GF-D8 (cell line): Measurements from ENCODE around the gene YIF1B.
A peak's percentile ranks its signal among the peaks of the same experiment; 100 is the strongest.
"Not testable (repeated sequence)": the region's sequence is repeated elsewhere in the genome, so short reads cannot be mapped to it uniquely, and the experiment has no call there.

Experiments used
- DNase-seq: peaks from one replicate; lab custom pipeline; 2025; lab: John Stamatoyannopoulos, UW

Gene YIF1B

DNA sequence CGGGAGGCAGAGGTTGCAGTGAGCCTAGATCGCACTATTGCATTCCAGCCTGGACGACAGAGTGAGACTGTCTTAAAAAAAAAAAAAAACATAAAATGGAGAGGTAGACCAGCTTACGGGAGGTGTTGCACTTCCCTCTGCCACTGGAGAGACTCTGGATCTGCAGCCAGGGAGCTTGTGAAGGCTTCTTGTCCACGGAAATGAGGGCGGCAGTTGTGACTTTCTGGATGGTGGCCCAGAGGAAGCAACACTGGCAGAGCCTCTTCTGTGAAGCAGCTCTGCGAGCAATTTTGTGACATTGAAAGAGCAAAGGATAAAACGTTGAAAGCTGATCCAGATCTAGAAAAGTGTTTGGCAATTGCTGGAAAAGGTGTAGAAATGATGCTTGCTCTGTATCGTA is 41.0 kb downstream of the YIF1B start:
- DNase-seq, result no peak

- no peak for DNase-seq
These were observed 42.2 kb downstream of the YIF1B start for GRCh38 chr19:38273499-38273898.

- DNase-seq, result no peak
These were observed 45.1 kb downstream of the YIF1B start for GRCh38 chr19:38270587-38271167.

GRCh38 chr19:38268539-38268938 is 47.2 kb downstream of the YIF1B start:
- no peak for DNase-seq

DNA sequence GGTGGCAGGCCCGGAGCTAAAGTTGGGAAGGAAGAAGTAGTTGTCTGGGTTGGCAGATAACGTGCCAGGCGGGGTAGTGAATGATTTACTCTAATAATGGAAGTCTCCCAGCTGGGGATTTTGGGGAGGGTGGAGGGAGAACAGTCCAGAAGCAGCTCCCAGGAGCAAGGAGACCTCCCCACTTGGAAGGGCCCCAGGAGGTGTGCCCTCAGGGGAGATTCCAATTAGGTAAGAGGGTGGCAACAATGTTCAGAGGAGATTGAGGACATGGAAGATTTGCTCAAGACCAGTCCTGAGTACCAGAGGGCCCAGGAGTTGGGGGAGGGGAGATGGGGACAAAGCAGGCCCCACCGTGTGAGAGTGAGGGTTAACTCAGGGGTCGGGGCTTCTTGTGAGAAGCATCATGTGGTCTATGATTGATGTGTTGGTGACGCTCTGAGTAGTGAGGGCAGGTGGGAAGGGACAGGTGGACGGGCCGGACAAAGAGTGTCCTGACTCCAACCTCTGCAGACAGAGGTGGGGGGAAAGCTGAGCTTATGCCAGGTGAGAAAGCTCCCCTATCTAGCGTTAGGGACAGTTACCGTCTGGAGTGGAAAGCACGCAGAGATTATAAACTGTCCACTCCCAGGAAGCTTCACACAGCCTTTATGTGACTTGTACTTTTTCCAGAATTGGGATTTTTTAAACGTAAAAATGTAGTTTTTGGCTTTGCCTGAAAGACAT is 47.8 kb downstream of the YIF1B start:
- DNase-seq, result no peak

GRCh38 chr19:38266981-38267597 is 48.7 kb downstream of the YIF1B start:
- DNase-seq, result no peak

GRCh38 chr19:38265921-38266429 is 49.8 kb downstream of the YIF1B start:
- DNase-seq, result no peak

- peak; percentile 71 for DNase-seq
These were observed 50.4 kb downstream of the YIF1B start for GRCh38 chr19:38265213-38265861.

DNA sequence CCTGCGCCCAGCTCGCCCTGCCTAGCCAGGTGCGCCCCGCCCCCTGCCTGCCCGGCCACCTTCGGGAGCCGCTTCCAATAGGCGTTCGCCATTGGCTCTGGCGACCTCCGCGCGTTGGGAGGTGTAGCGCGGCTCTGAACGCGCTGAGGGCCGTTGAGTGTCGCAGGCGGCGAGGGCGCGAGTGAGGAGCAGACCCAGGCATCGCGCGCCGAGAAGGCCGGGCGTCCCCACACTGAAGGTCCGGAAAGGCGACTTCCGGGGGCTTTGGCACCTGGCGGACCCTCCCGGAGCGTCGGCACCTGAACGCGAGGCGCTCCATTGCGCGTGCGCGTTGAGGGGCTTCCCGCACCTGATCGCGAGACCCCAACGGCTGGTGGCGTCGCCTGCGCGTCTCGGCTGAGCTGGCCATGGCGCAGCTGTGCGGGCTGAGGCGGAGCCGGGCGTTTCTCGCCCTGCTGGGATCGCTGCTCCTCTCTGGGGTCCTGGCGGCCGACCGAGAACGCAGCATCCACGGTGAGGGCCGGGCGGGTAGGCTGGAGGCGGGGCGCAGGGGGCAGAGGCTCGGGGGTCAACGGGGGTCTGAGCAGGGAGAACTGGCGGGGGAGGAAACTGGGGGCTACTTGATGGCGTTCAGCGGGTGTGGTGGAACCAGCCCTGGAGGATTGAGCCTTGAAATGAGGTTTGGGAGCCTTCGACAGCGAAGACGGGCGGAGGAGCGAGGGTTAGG is 51.1 kb downstream of the YIF1B start, which contains the start of gene SPINT2:
Gene SPINT2 (plus strand): TSS at position 88 of the 727 bp plus-strand sequence. CDS start 320 bp downstream, at position 408.
- DNase-seq, result peak; percentile 38

GRCh38 chr19:38263689-38264485 is 51.9 kb downstream of the YIF1B start:
- DNase-seq, result peak; percentile 68

GRCh38 chr19:38262585-38263268 is 53.0 kb downstream of the YIF1B start:
- DNase-seq, result no peak

- not testable (repeated sequence) for DNase-seq
These were observed 53.8 kb downstream of the YIF1B start for GRCh38 chr19:38261942-38262341.

GRCh38 chr19:38255383-38256014 is 60.2 kb downstream of the YIF1B start:
- DNase-seq, result no peak

DNA sequence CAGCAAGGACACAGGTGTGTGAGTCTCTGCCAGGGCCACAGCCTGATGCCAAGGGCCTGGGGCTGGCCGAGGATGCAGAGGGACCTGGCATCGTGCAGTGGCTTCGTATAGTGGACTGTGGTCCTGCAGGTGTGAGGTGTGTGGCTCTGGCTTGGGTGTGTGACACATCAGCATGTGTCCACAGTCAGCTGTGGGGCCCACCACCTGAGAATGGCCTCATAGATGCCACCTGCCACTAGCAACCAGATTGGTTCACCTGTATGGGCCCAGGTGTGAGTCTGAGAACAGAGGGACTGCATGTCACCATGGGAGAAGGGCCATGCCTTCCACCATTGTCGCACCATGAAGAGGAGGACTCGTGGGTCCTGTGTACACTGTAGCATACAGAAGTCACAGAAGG is 62.0 kb downstream of the YIF1B start:
- no peak for DNase-seq
